D341Med (cell line): ENCODE measurements around the gene RTCB.
"Not testable (repeated sequence)": the region's sequence is repeated elsewhere in the genome, so short reads cannot be mapped to it uniquely, and the experiment has no call there.

Experiments
- DNase-seq: peaks from one replicate; pipeline ENCODE4 v3.0.0; 2012; ENCODE audit warnings: low spot score

The RTCB gene

GRCh38 chr22:32389685-32390084 is 22.4 kb downstream of the RTCB start:
- DNase-seq: peak; percentile 54

- no peak for DNase-seq
Measured at GRCh38 chr22:32385681-32386080, 26.4 kb downstream of the RTCB start.

- no peak for DNase-seq
Measured at GRCh38 chr22:32380991-32381390, 31.1 kb downstream of the RTCB start.

GRCh38 chr22:32378707-32379272 is 33.3 kb downstream of the RTCB start:
- peak; percentile 79 for DNase-seq

GRCh38 chr22:32376681-32377080 is 35.4 kb downstream of the RTCB start:
- DNase-seq: no peak

GRCh38 chr22:32375678-32376450 is 36.2 kb downstream of the RTCB start:
- no peak for DNase-seq

- DNase-seq: no peak
Measured at GRCh38 chr22:32364210-32364609, 47.8 kb downstream of the RTCB start.

GRCh38 chr22:32361257-32361656 is 50.8 kb downstream of the RTCB start:
- DNase-seq: no peak

GRCh38 chr22:32360096-32360495 is 52.0 kb downstream of the RTCB start:
- DNase-seq: not testable (repeated sequence)

- DNase-seq: not testable (repeated sequence)
Measured at GRCh38 chr22:32357567-32357966, 54.5 kb downstream of the RTCB start, which contains the start of gene RFPL3. TSS of gene RFPL3 (plus strand) at chr22:32357867. CDS start at chr22:32358072, 205 bp downstream.

- no peak for DNase-seq
Measured at GRCh38 chr22:32355760-32356159, 56.3 kb downstream of the RTCB start.

GRCh38 chr22:32354360-32355351 is 57.4 kb downstream of the RTCB start:
- DNase-seq: no peak

- no peak for DNase-seq
Measured at GRCh38 chr22:32353840-32354239, 58.2 kb downstream of the RTCB start.

- DNase-seq: no peak
Measured at GRCh38 chr22:32353292-32353691, 58.8 kb downstream of the RTCB start.

- no peak for DNase-seq
Measured at GRCh38 chr22:32352681-32353080, 59.4 kb downstream of the RTCB start.

GRCh38 chr22:32351875-32352274 is 60.2 kb downstream of the RTCB start:
- DNase-seq: not testable (repeated sequence)

- no peak for DNase-seq
Measured at GRCh38 chr22:32348031-32348611, 63.9 kb downstream of the RTCB start.

- no peak for DNase-seq
Measured at GRCh38 chr22:32343941-32344340, 68.1 kb downstream of the RTCB start.

GRCh38 chr22:32342977-32343376 is 69.1 kb downstream of the RTCB start:
- DNase-seq: no peak

GRCh38 chr22:32341122-32341740 is 70.8 kb downstream of the RTCB start:
- DNase-seq: no peak

GRCh38 chr22:32340411-32340810 is 71.6 kb downstream of the RTCB start:
- DNase-seq: no peak
